Endothelial cell of umbilical vein (primary cell): Measurements from ENCODE around the gene SLAMF8. TPM values are rescaled to one million over a fixed set of nuclear protein-coding genes. Genes with fewer than 3 reads are reported as not detected.

Experiments
- BruUV-seq: library from RNA; stranded (reverse); fragments of 400-500 nt; replicated peaks from 2 replicates; lab custom pipeline; 2021; lab: Mats Ljungman, UMichigan
- CTCF ChIA-PET: fragments of 300-600, 350-600 bp; sonication (Branson Sonifier 250); formaldehyde crosslinking; loops from one replicate; lab custom pipeline; 2021; ENCODE audit warnings: antibody characterized with exemption, inconsistent platforms; lab: Charles Lee
- POLR2A ChIA-PET: fragments of 300-600, 350-600 bp; sonication (Branson Sonifier 250); formaldehyde crosslinking; loops from one replicate; lab custom pipeline; 2021; ENCODE audit warnings: antibody characterized with exemption, inconsistent platforms; lab: Charles Lee
- DNase-seq: peaks from one replicate; pipeline ENCODE4 v3.0.0-alpha.2; 2011; ENCODE audit warnings: low read depth, low spot score
- FAIRE-seq: peaks from 2 replicates; lab custom pipeline; 2011; peaks lifted over from hg19 to GRCh38; lab: Jason Lieb, UNC
- H2AFZ ChIP-seq: 2 replicates; pipeline ENCODE4 v1.6.0; 2012; ENCODE audit warnings: low read depth, low read length, control low read depth, inconsistent platforms
- H3K27ac ChIP-seq: 2 replicates; pipeline ENCODE4 v1.5.1; 2011; ENCODE audit warnings: low read depth, mild to moderate bottlenecking, control low read depth, low read length, moderate library complexity; ENCODE audit not compliant: insufficient read depth
- H3K27me3 ChIP-seq, 2 experiments: 2 replicates each; pipeline versions ENCODE4 v1.6.0 to v1.6.1; 2011; ENCODE audit warnings: low read length in 2 of 2, mixed read lengths in 1 of 2; ENCODE audit not compliant: control insufficient read depth in 2 of 2, insufficient read depth in 2 of 2
- H3K36me3 ChIP-seq, 2 experiments: 2 replicates in 1 of 2; 3 replicates in 1 of 2; pipeline ENCODE4 v1.5.1; 2011; ENCODE audit warnings: low read length in 2 of 2, mild to moderate bottlenecking in 1 of 2, moderate library complexity in 1 of 2; ENCODE audit not compliant: control insufficient read depth in 2 of 2, insufficient read depth in 2 of 2; ENCODE audit errors: extremely low read depth in 1 of 2
- H3K4me1 ChIP-seq: 3 replicates; pipeline ENCODE4 v1.5.1; 2011; ENCODE audit warnings: mild to moderate bottlenecking, low read length; ENCODE audit not compliant: control insufficient read depth, insufficient read depth; ENCODE audit errors: extremely low read depth
- H3K4me2 ChIP-seq: 2 replicates; pipeline ENCODE4 v1.6.1; 2011; ENCODE audit warnings: low read length, control low read depth, mixed read lengths; ENCODE audit not compliant: insufficient read depth
- H3K4me3 ChIP-seq, 3 experiments: fragments of 200-600 bp in 1 of 3; sonication (generic), shearing (Covaris generic) in 1 of 3; replicated peaks in 1 of 3; 2 replicates each; pipeline ENCODE4 v1.5.1; 2011 to 2016; ENCODE audit warnings: control low read depth in 3 of 3, low read length in 3 of 3, mild to moderate bottlenecking in 2 of 3, inconsistent platforms in 1 of 3, low read depth in 1 of 3, moderate library complexity in 1 of 3; ENCODE audit not compliant: insufficient read depth in 1 of 3
- H3K79me2 ChIP-seq: 2 replicates; pipeline ENCODE4 v1.6.0; 2012; ENCODE audit warnings: low read length, inconsistent platforms; ENCODE audit not compliant: control insufficient read depth, insufficient read depth
- H3K9ac ChIP-seq: replicated peaks from 2 replicates; pipeline ENCODE3; 2011; ENCODE audit warnings: low read length, control low read depth; ENCODE audit not compliant: insufficient read depth; ENCODE audit errors: extremely low read depth
- H3K9me1 ChIP-seq: replicated peaks from 3 replicates; pipeline ENCODE4 v1.6.0; 2011; ENCODE audit warnings: mild to moderate bottlenecking, low read length; ENCODE audit not compliant: control insufficient read depth, insufficient read depth; ENCODE audit errors: extremely low read depth
- H3K9me3 ChIP-seq: replicated peaks from 2 replicates; pipeline ENCODE4 v1.5.1; 2012; ENCODE audit warnings: low read length, inconsistent platforms; ENCODE audit not compliant: control insufficient read depth, insufficient read depth
- H4K20me1 ChIP-seq: replicated peaks from 2 replicates; pipeline ENCODE3; 2011; ENCODE audit warnings: mild to moderate bottlenecking, low read length; ENCODE audit not compliant: control insufficient read depth, insufficient read depth; ENCODE audit errors: extremely low read depth
- EZH2 ChIP-seq: IDR thresholded peaks from 2 replicates; pipeline ENCODE4 v1.6.1; 2012; ENCODE audit warnings: borderline replicate concordance, low read depth, mild to moderate bottlenecking, moderate library complexity, low read length, inconsistent platforms; ENCODE audit not compliant: severe bottlenecking
- GATA2 ChIP-seq: IDR thresholded peaks from 2 replicates; pipeline ENCODE4 v1.7.0; 2011; ENCODE audit warnings: low read depth, mild to moderate bottlenecking, moderate library complexity, mixed read lengths, low read length; ENCODE audit not compliant: insufficient read length, insufficient read depth
- JUN ChIP-seq: IDR thresholded peaks from 2 replicates; pipeline ENCODE4 v1.6.1; 2011; ENCODE audit warnings: borderline replicate concordance, low read depth; ENCODE audit not compliant: insufficient read length, insufficient read depth
- MAX ChIP-seq: IDR thresholded peaks from 2 replicates; pipeline ENCODE4 v1.6.1; 2011; ENCODE audit not compliant: insufficient read depth, insufficient read length
- POLR2A ChIP-seq: IDR thresholded peaks from 2 replicates; pipeline ENCODE4 v1.6.1; 2012; ENCODE audit warnings: low read depth, mild to moderate bottlenecking, control low read depth, low read length
- POLR2AphosphoS5 ChIP-seq: IDR thresholded peaks from 2 replicates; pipeline ENCODE4 v1.6.1; 2012; ENCODE audit warnings: low read depth, mild to moderate bottlenecking, control low read depth, low read length, moderate library complexity; ENCODE audit not compliant: insufficient read depth
- dilution Hi-C: fragments of 300-500 bp; cut with MboI; formaldehyde crosslinking; loops from one replicate; pipeline ENCODE4 v1.15.0; 2019; ENCODE audit warnings: low sequenced_read_pairs; ENCODE audit not compliant: extremely low pct_ligation_motif_present
- intact Hi-C: fragments of 100-400 bp; cut with micrococcal nuclease; formaldehyde crosslinking; loops from one replicate; pipeline ENCODE4 v1.10.0; 2022
- polyA plus RNA-seq, 4 experiments: library from polyadenylated mRNA; depleted of rRNA in 3 of 4; stranded (reverse) in 3 of 4; unstranded in 1 of 4; fragments of >200 nt; gene quantifications; 2 replicates each; pipeline versions ENCODE4 v1.2.1 to v1.2.3, GENCODE V29; 2011 to 2012; ENCODE audit warnings: missing spikeins in 1 of 4
- total RNA-seq: library from RNA; stranded (reverse); gene quantifications from 2 replicates; pipeline ENCODE4 v1.2.3, GENCODE V29; 2021
- TF ChIP-seq, protein P1 (sequence below), 2 donors: IDR thresholded peaks; 1 replicate in 1 of 2; 2 replicates in 1 of 2; pipeline ENCODE4 v1.5.1; 2011; ENCODE audit warnings: low read length in 2 of 2, mild to moderate bottlenecking in 2 of 2, moderate library complexity in 2 of 2, control low read depth in 1 of 2, inconsistent platforms in 1 of 2, low read depth in 1 of 2; ENCODE audit not compliant: insufficient read depth in 1 of 2; ENCODE audit errors: extremely low read depth in 1 of 2

Gene SLAMF8
- total and polyA plus RNA-seq, 2 donors (not counting 3 experiments of a cell fraction or from before 2014, with no cell fraction given), result not detected

- Histone ChIP-seq H4K20me1 (no peaks in the 10 kb centered on the region), H3K9me3 (no peaks in the 10 kb centered on the region), H3K4me2 (no peak overlapping the region), H3K4me3 (no peak overlapping the region), H3K79me2 (no peaks in the 10 kb centered on the region), H3K9me1 (no peaks in the 10 kb centered on the region), H3K36me3 (no peaks in the 10 kb centered on the region), H2AFZ (no peak overlapping the region), H3K27ac (no peak overlapping the region), H3K9ac (no peak overlapping the region), H3K4me1 (peaks cover 12% of the 10 kb centered on the region), H3K27me3 (no peaks in the 10 kb centered on the region)
- TF ChIP-seq GATA2 (no peak), EZH2 (no peak), JUN (no peak), MAX (no peak), POLR2AphosphoS5 (no peak), POLR2A (no peak)
- TF ChIP-seq, protein P1, sequence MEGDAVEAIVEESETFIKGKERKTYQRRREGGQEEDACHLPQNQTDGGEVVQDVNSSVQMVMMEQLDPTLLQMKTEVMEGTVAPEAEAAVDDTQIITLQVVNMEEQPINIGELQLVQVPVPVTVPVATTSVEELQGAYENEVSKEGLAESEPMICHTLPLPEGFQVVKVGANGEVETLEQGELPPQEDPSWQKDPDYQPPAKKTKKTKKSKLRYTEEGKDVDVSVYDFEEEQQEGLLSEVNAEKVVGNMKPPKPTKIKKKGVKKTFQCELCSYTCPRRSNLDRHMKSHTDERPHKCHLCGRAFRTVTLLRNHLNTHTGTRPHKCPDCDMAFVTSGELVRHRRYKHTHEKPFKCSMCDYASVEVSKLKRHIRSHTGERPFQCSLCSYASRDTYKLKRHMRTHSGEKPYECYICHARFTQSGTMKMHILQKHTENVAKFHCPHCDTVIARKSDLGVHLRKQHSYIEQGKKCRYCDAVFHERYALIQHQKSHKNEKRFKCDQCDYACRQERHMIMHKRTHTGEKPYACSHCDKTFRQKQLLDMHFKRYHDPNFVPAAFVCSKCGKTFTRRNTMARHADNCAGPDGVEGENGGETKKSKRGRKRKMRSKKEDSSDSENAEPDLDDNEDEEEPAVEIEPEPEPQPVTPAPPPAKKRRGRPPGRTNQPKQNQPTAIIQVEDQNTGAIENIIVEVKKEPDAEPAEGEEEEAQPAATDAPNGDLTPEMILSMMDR (IDR thresholded peaks at IDR 0.05; ENCODE audit: extremely low read depth in 1 of 2, insufficient read depth in 1 of 2, low read depth in 1 of 2, low read length in 2 of 2), result no peak
- DNase-seq (no peak), FAIRE-seq (no peak)
- no TSS peak for BruUV-seq
- intact Hi-C loops, result no loop called here
- dilution Hi-C loops, result no loop called here
- POLR2A ChIA-PET, result no interaction called here
- CTCF ChIA-PET, result interaction anchor here (0.9 kb wide), 1 partner anchor 363 kb away, joined by 3 read pairs; no protein-coding TSS in a partner anchor
Measured at GRCh38 chr1:159856576-159856975, 29.9 kb downstream of the SLAMF8 start.
